OCI-LY7 (cell line): Measurements from ENCODE around the gene GNAI2.

ENCODE experiments used
- CTCF ChIP-seq: fragments of 200-600 bp; sonication (generic); conservative IDR thresholded peaks from 2 replicates; pipeline ENCODE4 v1.5.1; 2014; ENCODE audit warnings: mild to moderate bottlenecking, antibody characterized with exemption, low read length, moderate library complexity, mixed read lengths
- EZH2phosphoT487 ChIP-seq: fragments of 200-600 bp; sonication (generic); IDR thresholded peaks from 2 replicates; pipeline ENCODE4 v1.6.1; 2018; ENCODE audit warnings: low read depth, borderline replicate concordance, mild to moderate bottlenecking, mixed run types, antibody characterized with exemption, low read length, moderate library complexity, mixed read lengths

DNA sequence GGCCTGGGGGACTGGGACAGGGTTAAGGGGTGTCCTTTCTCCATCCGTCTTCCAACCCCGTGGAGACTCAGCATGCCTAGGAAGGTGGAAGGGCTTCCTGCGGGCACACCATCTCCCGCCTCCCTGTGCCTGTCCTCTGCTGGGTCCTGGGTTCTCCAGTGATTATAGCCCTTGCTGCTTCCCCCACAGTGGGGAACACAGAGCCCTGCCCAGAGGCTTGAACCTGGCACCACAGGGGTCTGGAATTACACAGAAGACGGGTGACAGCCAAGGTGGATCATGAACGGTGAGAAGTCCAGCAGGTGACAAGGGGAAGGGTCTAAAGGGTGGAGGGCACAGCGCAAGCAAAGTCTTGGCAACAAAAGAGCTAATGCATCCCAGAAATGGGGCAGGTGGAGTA, 26.8 kb downstream of the GNAI2 start:
- no peak for TF ChIP-seq CTCF
- no peak for TF ChIP-seq EZH2phosphoT487
